K562 (cell line): ENCODE results near the gene PRUNE1. TPM values are rescaled to one million over a fixed set of nuclear protein-coding genes. Genes with fewer than 3 reads are reported as not detected.

Experiments
- BDP1 ChIP-seq: IDR thresholded peaks from 3 replicates; pipeline ENCODE4 v1.6.1; 2011; ENCODE audit not compliant: insufficient read length, insufficient read depth
- ELF2 ChIP-seq: fragments of 250-450 bp; sonication (Bioruptor Pico); IDR thresholded peaks from 2 replicates; pipeline ENCODE4 v1.5.0; 2021; ENCODE audit warnings: mild to moderate bottlenecking
- ETV5 ChIP-seq: sonication (generic); formaldehyde crosslinking; IDR thresholded peaks from 2 replicates; pipeline ENCODE4 v1.4.0; 2020; ENCODE audit warnings: low read depth, mild to moderate bottlenecking, missing genetic modification reagents
- FUS ChIP-seq: fragments of 200-400 bp; formaldehyde crosslinking; optimal IDR thresholded peaks from 2 replicates; pipeline ENCODE3; 2017; ENCODE audit warnings: low read depth, low read length
- RHOXF2B ChIP-seq: fragments of 250-450 bp; sonication (Bioruptor Pico); conservative IDR thresholded peaks from 2 replicates; pipeline ENCODE4 v1.5.1; 2021
- RUNX1 ChIP-seq: sonication (generic); IDR thresholded peaks from 2 replicates; pipeline ENCODE4 v1.6.1; 2016; ENCODE audit warnings: antibody characterized with exemption, low read depth
- ZBTB40 ChIP-seq, 2 experiments: fragments of 450-650 bp in 1 of 2; sonication (generic) in 1 of 2; formaldehyde crosslinking in 1 of 2; IDR thresholded peaks; 2 replicates each; pipeline versions ENCODE4 v1.7.1 to v1.9.0; 2016 to 2022; ENCODE audit warnings: inconsistent platforms in 1 of 2, mild to moderate bottlenecking in 1 of 2, missing genetic modification reagents in 1 of 2
- polyA plus RNA-seq, 8 experiments: library from polyadenylated mRNA; depleted of rRNA in 4 of 8; stranded (reverse) in 5 of 8; unstranded in 3 of 8; fragments of >200 nt; fragmentation: Nextera tagmentation in 2 of 8; fragmentation: Illumina TruSeq in 1 of 8; extraction: Ambion mirVana in 2 of 8; extraction: Trizol in 1 of 8; gene quantifications; 2 replicates each; pipeline versions ENCODE4 v1.2.1 to v1.2.3, GENCODE V29; 2011 to 2014; ENCODE audit warnings: inconsistent platforms in 1 of 8, missing spikeins in 1 of 8
- total RNA-seq, 7 experiments: library from RNA; depleted of rRNA in 6 of 7; stranded (reverse); fragments of >200 nt in 6 of 7; fragmentation: Illumina TruSeq in 2 of 7; extraction: Trizol in 2 of 7; gene quantifications; 2 replicates each; pipeline versions ENCODE4 v1.2.1 to v1.2.3, GENCODE V29; 2011 to 2021; ENCODE audit warnings: low replicate concordance in 1 of 7
- TF ChIP-seq, protein P1 (sequence below), 3 experiments: fragments of 200-800 bp in 1 of 3; fragments of 250-450 bp in 1 of 3; fragments of 450-650 bp in 1 of 3; sonication (Bioruptor Pico) in 1 of 3; sonication (Bioruptor generic) in 1 of 3; formaldehyde crosslinking in 1 of 3; IDR thresholded peaks; 2 replicates each; pipeline versions ENCODE4 v1.6.1 to v1.8.0; 2016 to 2022; ENCODE audit warnings: mild to moderate bottlenecking in 2 of 3, missing genetic modification characterization in 2 of 3, missing compliant biosample characterization in 1 of 3, moderate library complexity in 1 of 3
- TF ChIP-seq, protein P2 (sequence below): sonication (generic); formaldehyde crosslinking; IDR thresholded peaks from 2 replicates; pipeline ENCODE4 v1.5.0; 2020; ENCODE audit warnings: missing genetic modification reagents

The PRUNE1 gene
- total and polyA plus RNA-seq, 9 of the 15 experiments (the other 6 are each of a cell fraction or from before 2014, with no cell fraction given): 16.7 to 48.3 (median 26.2) TPM

DNA sequence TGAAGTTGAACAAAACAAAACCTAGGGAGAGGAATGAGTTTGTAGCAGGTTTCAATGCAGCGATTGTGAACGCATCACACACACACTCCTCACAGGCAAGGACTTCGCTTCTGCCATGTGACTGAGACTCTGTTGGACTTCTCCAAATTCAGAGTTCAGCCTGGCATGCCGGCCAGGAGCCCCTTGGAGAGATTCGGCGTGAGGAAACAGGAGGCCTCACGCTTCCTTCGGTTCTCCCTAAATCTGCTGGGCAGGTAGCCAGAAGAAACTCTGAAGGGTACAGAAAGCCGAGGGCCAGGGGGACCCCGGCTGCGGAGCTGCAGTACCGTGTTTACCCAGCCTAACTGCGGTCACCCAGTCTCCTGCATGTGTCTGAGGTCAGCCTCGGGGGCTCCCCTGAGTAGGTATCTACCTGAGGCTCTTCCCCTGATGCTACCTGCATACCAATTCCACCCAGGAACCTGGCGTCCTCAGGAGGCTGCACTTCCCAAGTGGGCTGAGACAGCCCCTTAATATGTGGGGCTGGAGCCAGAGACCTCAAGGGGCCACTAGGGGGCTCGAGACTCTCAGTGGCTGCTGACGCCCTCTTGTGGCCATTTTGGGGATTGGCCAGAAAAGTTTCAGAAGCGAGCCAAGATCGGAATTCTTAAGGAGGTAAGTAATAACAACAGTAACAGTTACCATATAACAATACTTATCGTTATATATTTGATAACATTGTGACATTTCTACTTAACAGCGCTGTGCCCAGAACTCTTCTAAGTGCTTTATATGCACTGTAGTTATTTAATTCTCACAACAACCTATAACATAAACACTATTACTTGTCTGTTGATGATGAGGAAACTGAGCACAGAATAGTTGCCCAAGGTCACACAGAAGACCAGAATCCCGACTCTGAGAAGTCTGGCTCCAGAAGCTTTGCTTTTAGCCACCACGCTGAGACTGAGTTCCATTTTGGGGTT is 28.9 kb upstream of the PRUNE1 start (continued):
- TF ChIP-seq ZBTB40 (IDR thresholded peaks at IDR 0.05): no peak
- no peak for TF ChIP-seq ZBTB40 (CRISPR knock-in tag; IDR thresholded peaks at IDR 0.05)
- no peak for TF ChIP-seq RHOXF2B (CRISPR knock-in tag)
- TF ChIP-seq ETV5 (CRISPR knock-in tag): no peak; the same call in 1 of the 2 replicates
- TF ChIP-seq ELF2 (CRISPR knock-in tag): 0 out of 2 replicates have a peak, but pooled peaks have one; percentile 19
- TF ChIP-seq BDP1: no peak
- no peak for TF ChIP-seq FUS
- TF ChIP-seq, protein P1, sequence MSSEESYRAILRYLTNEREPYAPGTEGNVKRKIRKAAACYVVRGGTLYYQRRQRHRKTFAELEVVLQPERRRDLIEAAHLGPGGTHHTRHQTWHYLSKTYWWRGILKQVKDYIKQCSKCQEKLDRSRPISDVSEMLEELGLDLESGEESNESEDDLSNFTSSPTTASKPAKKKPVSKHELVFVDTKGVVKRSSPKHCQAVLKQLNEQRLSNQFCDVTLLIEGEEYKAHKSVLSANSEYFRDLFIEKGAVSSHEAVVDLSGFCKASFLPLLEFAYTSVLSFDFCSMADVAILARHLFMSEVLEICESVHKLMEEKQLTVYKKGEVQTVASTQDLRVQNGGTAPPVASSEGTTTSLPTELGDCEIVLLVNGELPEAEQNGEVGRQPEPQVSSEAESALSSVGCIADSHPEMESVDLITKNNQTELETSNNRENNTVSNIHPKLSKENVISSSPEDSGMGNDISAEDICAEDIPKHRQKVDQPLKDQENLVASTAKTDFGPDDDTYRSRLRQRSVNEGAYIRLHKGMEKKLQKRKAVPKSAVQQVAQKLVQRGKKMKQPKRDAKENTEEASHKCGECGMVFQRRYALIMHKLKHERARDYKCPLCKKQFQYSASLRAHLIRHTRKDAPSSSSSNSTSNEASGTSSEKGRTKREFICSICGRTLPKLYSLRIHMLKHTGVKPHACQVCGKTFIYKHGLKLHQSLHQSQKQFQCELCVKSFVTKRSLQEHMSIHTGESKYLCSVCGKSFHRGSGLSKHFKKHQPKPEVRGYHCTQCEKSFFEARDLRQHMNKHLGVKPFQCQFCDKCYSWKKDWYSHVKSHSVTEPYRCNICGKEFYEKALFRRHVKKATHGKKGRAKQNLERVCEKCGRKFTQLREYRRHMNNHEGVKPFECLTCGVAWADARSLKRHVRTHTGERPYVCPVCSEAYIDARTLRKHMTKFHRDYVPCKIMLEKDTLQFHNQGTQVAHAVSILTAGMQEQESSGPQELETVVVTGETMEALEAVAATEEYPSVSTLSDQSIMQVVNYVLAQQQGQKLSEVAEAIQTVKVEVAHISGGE (CRISPR knock-in tag; IDR thresholded peaks at IDR 0.05): no peak
- TF ChIP-seq, protein P2, sequence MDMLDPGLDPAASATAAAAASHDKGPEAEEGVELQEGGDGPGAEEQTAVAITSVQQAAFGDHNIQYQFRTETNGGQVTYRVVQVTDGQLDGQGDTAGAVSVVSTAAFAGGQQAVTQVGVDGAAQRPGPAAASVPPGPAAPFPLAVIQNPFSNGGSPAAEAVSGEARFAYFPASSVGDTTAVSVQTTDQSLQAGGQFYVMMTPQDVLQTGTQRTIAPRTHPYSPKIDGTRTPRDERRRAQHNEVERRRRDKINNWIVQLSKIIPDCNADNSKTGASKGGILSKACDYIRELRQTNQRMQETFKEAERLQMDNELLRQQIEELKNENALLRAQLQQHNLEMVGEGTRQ (CRISPR knock-in tag): no peak
- TF ChIP-seq RUNX1: no peak
